Uterus (tissue), 2 donors: ENCODE results near the gene SUFU.

Experiments
- POLR2A ChIP-seq, 2 donors: fragments of 450-650 bp; IDR thresholded peaks; one replicate each; pipeline ENCODE4 v1.6.1; 2016; ENCODE audit warnings: antibody characterized with exemption in 2 of 2, mild to moderate bottlenecking in 1 of 2, moderate library complexity in 1 of 2
- TF ChIP-seq, protein P1 (sequence below), 4 experiments: fragments of 200-600 bp in 2 of 4; fragments of 450-650 bp in 2 of 4; sonication (generic) in 2 of 4; IDR thresholded peaks; one replicate each; pipeline ENCODE4 v1.5.1; 2016 to 2019; ENCODE audit warnings: antibody characterized with exemption in 4 of 4, mild to moderate bottlenecking in 2 of 4, moderate library complexity in 1 of 4

DNA sequence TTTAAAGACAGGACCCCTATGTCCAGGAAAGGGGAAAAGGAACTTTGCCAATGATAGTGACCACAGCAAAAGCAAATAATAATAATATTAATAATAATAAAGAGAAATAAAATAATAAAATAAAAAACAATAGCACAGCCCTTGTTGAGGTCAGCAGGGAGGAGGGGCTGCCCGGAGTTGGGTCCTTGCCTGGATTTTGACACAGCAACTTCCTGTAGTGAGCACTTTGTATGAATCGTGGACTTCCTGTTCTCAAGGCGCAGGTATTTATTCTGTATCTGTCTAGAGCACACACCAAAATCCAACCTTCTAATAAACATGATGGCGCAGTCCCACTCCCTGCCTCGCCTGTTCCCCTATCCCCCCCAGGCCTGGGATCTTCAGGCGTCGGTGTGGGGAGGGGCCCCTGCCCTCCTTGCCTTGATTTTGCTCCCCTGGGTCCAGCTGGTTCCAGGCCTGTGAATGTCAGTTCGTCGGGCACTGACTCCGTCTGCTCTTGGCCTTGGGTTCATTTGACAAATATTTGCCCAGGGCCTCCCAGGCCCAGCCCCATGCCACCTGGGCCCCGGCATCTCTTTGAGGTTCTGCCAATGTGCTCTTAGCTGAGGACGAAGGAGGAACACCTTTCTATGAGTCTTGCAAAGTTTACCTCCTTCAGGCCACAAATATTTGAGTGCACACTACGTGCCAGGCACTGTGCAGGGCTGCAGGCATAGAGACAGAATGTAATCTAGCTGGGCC lies 154.4 kb downstream of the SUFU start:
- TF ChIP-seq, protein P1, sequence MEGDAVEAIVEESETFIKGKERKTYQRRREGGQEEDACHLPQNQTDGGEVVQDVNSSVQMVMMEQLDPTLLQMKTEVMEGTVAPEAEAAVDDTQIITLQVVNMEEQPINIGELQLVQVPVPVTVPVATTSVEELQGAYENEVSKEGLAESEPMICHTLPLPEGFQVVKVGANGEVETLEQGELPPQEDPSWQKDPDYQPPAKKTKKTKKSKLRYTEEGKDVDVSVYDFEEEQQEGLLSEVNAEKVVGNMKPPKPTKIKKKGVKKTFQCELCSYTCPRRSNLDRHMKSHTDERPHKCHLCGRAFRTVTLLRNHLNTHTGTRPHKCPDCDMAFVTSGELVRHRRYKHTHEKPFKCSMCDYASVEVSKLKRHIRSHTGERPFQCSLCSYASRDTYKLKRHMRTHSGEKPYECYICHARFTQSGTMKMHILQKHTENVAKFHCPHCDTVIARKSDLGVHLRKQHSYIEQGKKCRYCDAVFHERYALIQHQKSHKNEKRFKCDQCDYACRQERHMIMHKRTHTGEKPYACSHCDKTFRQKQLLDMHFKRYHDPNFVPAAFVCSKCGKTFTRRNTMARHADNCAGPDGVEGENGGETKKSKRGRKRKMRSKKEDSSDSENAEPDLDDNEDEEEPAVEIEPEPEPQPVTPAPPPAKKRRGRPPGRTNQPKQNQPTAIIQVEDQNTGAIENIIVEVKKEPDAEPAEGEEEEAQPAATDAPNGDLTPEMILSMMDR (IDR thresholded peaks at IDR 0.05), result no peak
- no peak for TF ChIP-seq POLR2A (IDR thresholded peaks at IDR 0.05)
